Upper lobe of left lung (tissue), 6 donors: ENCODE data around the gene ZNF318. TPM values are rescaled to one million over a fixed set of nuclear protein-coding genes. Genes with fewer than 3 reads are reported as not detected.
A peak's percentile ranks its signal among the peaks of the same experiment; 100 is the strongest.

Experiments
- ATAC-seq, 2 donors: fragments of 200-7000 bp; cut with Tn5 transposase; one replicate each; pipeline ENCODE4 v1.9.1; 2022; ENCODE audit warnings: mild to moderate bottlenecking in 2 of 2, moderate library complexity in 2 of 2; ENCODE audit not compliant: low FRiP score in 2 of 2
- DNase-seq, 2 donors: peaks; one replicate each; pipeline ENCODE4 v3.0.0-alpha.2; 2019 to 2020
- H3K27ac ChIP-seq, 4 donors: fragments of 200-600 bp; sonication (generic); one replicate each; pipeline ENCODE4 v1.5.1; 2016 to 2019
- H3K27me3 ChIP-seq, 4 donors: fragments of 200-600 bp; sonication (generic); one replicate each; pipeline ENCODE4 v1.5.1; 2017 to 2019
- H3K36me3 ChIP-seq, 4 donors: fragments of 200-600 bp; sonication (generic); one replicate each; pipeline ENCODE4 v1.5.1; 2016 to 2019
- H3K4me1 ChIP-seq, 4 donors: fragments of 200-600 bp; sonication (generic); one replicate each; pipeline ENCODE4 v1.5.1; 2018 to 2019
- H3K4me3 ChIP-seq, 4 donors: fragments of 200-600 bp; sonication (generic); one replicate each; pipeline ENCODE4 v1.5.1; 2017 to 2019; ENCODE audit warnings: mild to moderate bottlenecking in 2 of 4, moderate library complexity in 1 of 4
- H3K9me3 ChIP-seq, 4 donors: fragments of 200-600 bp; sonication (generic); one replicate each; pipeline ENCODE4 v1.5.1; 2018 to 2019
- EP300 ChIP-seq, 4 donors: sonication (generic); formaldehyde crosslinking; IDR thresholded peaks; one replicate each; pipeline ENCODE4 v1.5.1; 2017; ENCODE audit warnings: antibody characterized with exemption in 4 of 4, control low read depth in 2 of 4
- POLR2A ChIP-seq, 4 donors: fragments of 450-650 bp; IDR thresholded peaks; one replicate each; pipeline ENCODE4 v1.5.1; 2016 to 2017; ENCODE audit warnings: antibody characterized with exemption in 4 of 4, mild to moderate bottlenecking in 2 of 4
- POLR2AphosphoS5 ChIP-seq, 2 donors: sonication (generic); formaldehyde crosslinking; IDR thresholded peaks; one replicate each; pipeline ENCODE4 v1.5.1; 2017; ENCODE audit warnings: antibody characterized with exemption in 2 of 2
- WGBS, 2 donors: methylation state at CpG; one replicate each; pipeline ENCODE4 v1.1.5; 2017 to 2018; 5-methylcytosine and 5-hydroxymethylcytosine counted together
- total RNA-seq, 6 donors: library from RNA; depleted of rRNA in 4 of 6; stranded (reverse); fragments of >200 nt in 4 of 6; gene quantifications; one replicate each; pipeline versions ENCODE4 v1.1.0 to v1.2.1, GENCODE V29; 2016 to 2021
- TF ChIP-seq, protein P1 (sequence below), 6 experiments: fragments of 450-650 bp in 4 of 6; fragments of 200-600 bp in 2 of 6; sonication (generic) in 2 of 6; IDR thresholded peaks; one replicate each; pipeline ENCODE4 v1.5.1; 2016 to 2019; ENCODE audit warnings: antibody characterized with exemption in 6 of 6
- donor health status: DM: no; HTN: no; CAD: no; lungs with moderate emphysema.
- donor health status: DM: no; HTN: yes; CAD: no; lungs with severe emphysema.

Gene ZNF318
- total RNA-seq, 6 donors from 2014 or later, result 10.3 to 19.9 (median 15.3) TPM

DNA sequence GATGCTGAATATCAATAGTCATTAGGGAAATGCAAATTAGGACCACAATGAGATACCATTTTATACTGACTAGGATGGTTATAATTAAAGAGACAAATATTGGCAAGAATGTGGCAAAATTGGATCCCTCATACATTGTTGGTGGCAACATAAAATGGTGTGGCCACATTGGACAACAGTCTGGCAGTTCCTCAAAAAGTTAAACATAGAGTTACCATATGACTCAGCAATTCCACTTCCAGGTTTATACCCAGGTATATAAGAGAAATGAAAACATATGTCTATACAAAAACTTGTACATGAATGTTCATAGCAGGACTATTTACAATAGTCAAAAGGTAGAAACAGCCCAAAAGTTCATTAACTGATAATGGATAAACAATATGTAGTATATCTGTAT lies 58.8 kb downstream of the ZNF318 start:
- peaks cover 8 to 26% (median 16%) of the 10 kb centered on the region in 4 donors for H3K4me1 ChIP-seq
- H3K27me3 ChIP-seq, result no peaks in the 10 kb centered on the region
- no peak overlapping the region for H3K27ac ChIP-seq
- no peak for ATAC-seq
- no peaks in the 10 kb centered on the region for H3K36me3 ChIP-seq
- TF ChIP-seq POLR2AphosphoS5 (IDR thresholded peaks at IDR 0.05) (no peak), EP300 (IDR thresholded peaks at IDR 0.05) (no peak), POLR2A (IDR thresholded peaks at IDR 0.05) (no peak)
- TF ChIP-seq, protein P1, sequence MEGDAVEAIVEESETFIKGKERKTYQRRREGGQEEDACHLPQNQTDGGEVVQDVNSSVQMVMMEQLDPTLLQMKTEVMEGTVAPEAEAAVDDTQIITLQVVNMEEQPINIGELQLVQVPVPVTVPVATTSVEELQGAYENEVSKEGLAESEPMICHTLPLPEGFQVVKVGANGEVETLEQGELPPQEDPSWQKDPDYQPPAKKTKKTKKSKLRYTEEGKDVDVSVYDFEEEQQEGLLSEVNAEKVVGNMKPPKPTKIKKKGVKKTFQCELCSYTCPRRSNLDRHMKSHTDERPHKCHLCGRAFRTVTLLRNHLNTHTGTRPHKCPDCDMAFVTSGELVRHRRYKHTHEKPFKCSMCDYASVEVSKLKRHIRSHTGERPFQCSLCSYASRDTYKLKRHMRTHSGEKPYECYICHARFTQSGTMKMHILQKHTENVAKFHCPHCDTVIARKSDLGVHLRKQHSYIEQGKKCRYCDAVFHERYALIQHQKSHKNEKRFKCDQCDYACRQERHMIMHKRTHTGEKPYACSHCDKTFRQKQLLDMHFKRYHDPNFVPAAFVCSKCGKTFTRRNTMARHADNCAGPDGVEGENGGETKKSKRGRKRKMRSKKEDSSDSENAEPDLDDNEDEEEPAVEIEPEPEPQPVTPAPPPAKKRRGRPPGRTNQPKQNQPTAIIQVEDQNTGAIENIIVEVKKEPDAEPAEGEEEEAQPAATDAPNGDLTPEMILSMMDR (IDR thresholded peaks at IDR 0.05), result no peak
- no peak overlapping the region for H3K4me3 ChIP-seq
- no peaks in the 10 kb centered on the region for H3K9me3 ChIP-seq
- DNase-seq, result no peak

DNA sequence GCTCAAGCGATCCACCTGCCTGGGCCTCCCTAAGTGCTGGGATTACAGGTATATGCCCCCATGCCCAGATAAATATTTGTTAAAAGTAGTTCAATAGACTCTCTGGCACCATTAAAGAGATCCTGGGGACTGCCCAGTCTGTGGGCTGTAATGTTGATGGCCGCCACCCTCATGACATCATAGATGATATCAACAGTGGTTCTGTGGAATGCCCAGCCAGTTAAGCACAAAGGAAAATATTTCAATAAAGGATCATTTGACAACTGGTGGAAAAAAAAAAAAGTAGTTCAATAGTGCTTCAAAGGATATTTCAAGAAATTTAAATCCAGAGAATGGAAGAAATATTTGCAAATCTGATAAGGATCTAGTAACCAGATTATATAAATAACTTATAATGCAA lies 59.3 kb downstream of the ZNF318 start:
- no peaks in the 10 kb centered on the region for H3K27me3 ChIP-seq
- H3K4me1 ChIP-seq, result peaks cover 8 to 26% (median 16%) of the 10 kb centered on the region in 4 donors
- H3K36me3 ChIP-seq, result no peaks in the 10 kb centered on the region
- no peak for DNase-seq
- 92 to 96% methylated on average over 2 of the region's 2 CpGs for WGBS, 2 donors
- no peak for ATAC-seq
- H3K9me3 ChIP-seq, result no peaks in the 10 kb centered on the region
- TF ChIP-seq EP300 (IDR thresholded peaks at IDR 0.05), result no peak
- no peak for TF ChIP-seq POLR2A (IDR thresholded peaks at IDR 0.05)
- TF ChIP-seq POLR2AphosphoS5 (IDR thresholded peaks at IDR 0.05), result no peak
- TF ChIP-seq, protein P1 (IDR thresholded peaks at IDR 0.05), result no peak
- H3K27ac ChIP-seq, result no peak overlapping the region
- H3K4me3 ChIP-seq, result no peak overlapping the region

DNA sequence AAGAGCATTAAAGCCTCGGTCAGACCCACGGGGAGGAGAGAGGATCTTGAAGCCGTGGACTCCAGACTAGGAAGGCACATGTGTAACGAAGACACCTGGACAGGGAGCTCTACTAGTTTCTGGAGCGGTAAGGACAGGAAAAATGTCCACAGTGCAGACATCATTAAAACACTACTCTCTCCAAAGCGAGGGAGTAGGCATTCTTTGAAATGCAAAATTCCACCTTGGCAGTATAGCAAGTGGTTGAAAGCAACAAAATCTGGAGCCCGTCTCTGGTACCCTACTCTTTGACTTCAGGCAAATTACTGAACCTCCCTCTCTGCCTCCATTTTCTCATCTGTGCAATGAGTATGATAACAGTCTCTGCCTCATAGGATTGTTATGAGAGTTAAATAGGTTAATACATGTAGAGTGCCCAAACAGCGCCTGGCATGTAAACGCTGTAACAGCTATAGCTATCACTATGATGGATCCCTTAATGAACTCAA lies 60.4 kb downstream of the ZNF318 start:
- Histone ChIP-seq H3K9me3 (no peaks in the 10 kb centered on the region), H3K4me3 (peak overlapping the region in 3 of 4 donors; percentile 24 to 37 (median 31)), H3K36me3 (no peaks in the 10 kb centered on the region), H3K27me3 (no peaks in the 10 kb centered on the region), H3K4me1 (peaks cover 8 to 26% (median 16%) of the 10 kb centered on the region in 4 donors), H3K27ac (no peak overlapping the region)
- 38 to 46% methylated on average over 6 to 9 of the region's 9 CpGs for WGBS, 2 donors
- no peak for DNase-seq
- no peak for ATAC-seq
- TF ChIP-seq POLR2AphosphoS5 (IDR thresholded peaks at IDR 0.05), result no peak
- no peak for TF ChIP-seq EP300 (IDR thresholded peaks at IDR 0.05)
- TF ChIP-seq POLR2A (IDR thresholded peaks at IDR 0.05), result no peak
- TF ChIP-seq, protein P1 (IDR thresholded peaks at IDR 0.05), result no peak

- DNase-seq (peak; percentile 62 to 86), ATAC-seq (peak; percentile 42 to 74)
- Histone ChIP-seq H3K4me1 (peaks cover 8 to 24% (median 16%) of the 10 kb centered on the region in 4 donors), H3K36me3 (no peaks in the 10 kb centered on the region), H3K27ac (no peak within 1 kb of the TSS), H3K4me3 (peak within 1 kb of the TSS in 3 of 4 donors; percentile 24 to 37 (median 31)), H3K9me3 (no peaks in the 10 kb centered on the region), H3K27me3 (no peaks in the 10 kb centered on the region)
- no peak for TF ChIP-seq EP300 (IDR thresholded peaks at IDR 0.05)
- no peak for TF ChIP-seq POLR2A (IDR thresholded peaks at IDR 0.05)
- no peak for TF ChIP-seq POLR2AphosphoS5 (IDR thresholded peaks at IDR 0.05)
- TF ChIP-seq, protein P1 (IDR thresholded peaks at IDR 0.05), result peak in 3 of 6 experiments; percentile 7 to 42 (median 24)
- WGBS, 2 donors, result 3 to 7% methylated on average over 21 to 38 of the region's 39 CpGs
Measured at GRCh38 chr6:43308101-43308989, 61.1 kb downstream of the ZNF318 start, which contains the start of gene CRIP3. CRIP3 (minus strand) TSS chr6:43308826; CDS start chr6:43308792, 34 bp downstream.
